Kidney (tissue), 14 donors: ENCODE measurements around the gene ADGRD1. TPM values are rescaled to one million over a fixed set of nuclear protein-coding genes. Genes with fewer than 3 reads are reported as not detected.

ENCODE experiments used
- DNase-seq, 5 donors: peaks; one replicate each; pipeline ENCODE4 v3.0.0-alpha.2; 2013 to 2020
- FAIRE-seq: peaks from 2 replicates; lab custom pipeline; 2012; peaks lifted over from hg19 to GRCh38; lab: Jason Lieb, UNC
- H3K27ac ChIP-seq, 2 donors: one replicate each; pipeline ENCODE4 v1.7.0; 2013; ENCODE audit warnings: low read depth in 2 of 2, low read length in 2 of 2, inconsistent platforms in 1 of 2
- H3K27me3 ChIP-seq: one replicate; pipeline ENCODE4 v1.7.1; 2013; ENCODE audit warnings: low read length, inconsistent platforms; ENCODE audit not compliant: control insufficient read depth, insufficient read depth
- H3K36me3 ChIP-seq, 3 donors: one replicate each; pipeline versions ENCODE4 v1.7.0 to v1.7.1; 2013; ENCODE audit warnings: low read length in 3 of 3, control low read depth in 1 of 3, inconsistent platforms in 1 of 3; ENCODE audit not compliant: insufficient read depth in 3 of 3, control insufficient read depth in 2 of 3
- H3K4me1 ChIP-seq, 3 donors: one replicate each; pipeline versions ENCODE4 v1.7.0 to v1.7.1; 2013; ENCODE audit warnings: low read length in 3 of 3, inconsistent platforms in 1 of 3, low read depth in 1 of 3; ENCODE audit not compliant: control insufficient read depth in 2 of 3, insufficient read depth in 2 of 3
- H3K4me3 ChIP-seq, 3 donors: one replicate each; pipeline versions ENCODE4 v1.7.0 to v1.8.1; 2013; ENCODE audit warnings: low read length in 3 of 3, control low read depth in 1 of 3, inconsistent platforms in 1 of 3
- H3K9ac ChIP-seq, 3 donors: one replicate each; pipeline versions ENCODE4 v1.7.0 to v1.7.1; 2013; ENCODE audit warnings: low read length in 3 of 3, control low read depth in 1 of 3, inconsistent platforms in 1 of 3
- H3K9me3 ChIP-seq, 3 donors: one replicate each; pipeline versions ENCODE4 v1.7.0 to v1.7.1; 2013; ENCODE audit warnings: low read length in 3 of 3, control low read depth in 1 of 3, inconsistent platforms in 1 of 3; ENCODE audit not compliant: control insufficient read depth in 2 of 3, insufficient read depth in 1 of 3
- intact Hi-C: fragments of 100-400 bp; cut with DNase I; formaldehyde crosslinking; loops from one replicate; pipeline ENCODE4 v1.11.1; 2022
- polyA plus RNA-seq: library from polyadenylated mRNA; stranded (reverse); fragments of 350-450 nt; fragmentation: Illumina TruSeq; extraction: RNeasy Lipid Tissue Mini Kit (QIAGEN cat#74804); gene quantifications from one replicate; pipeline ENCODE4 v1.2.3, GENCODE V29; 2014; ENCODE audit warnings: low read depth, low replicate concordance; ENCODE audit not compliant: insufficient read depth
- total RNA-seq: library from RNA; stranded (reverse); fragmentation: NEBNext Ultra II Directional; extraction: Animal tissue kit (Norgen Biotek cat#: 25700); gene quantifications from one replicate; pipeline ENCODE4 v1.2.1, GENCODE V29; 2021
- TF ChIP-seq, protein P1 (sequence below): IDR thresholded peaks from 3 replicates; pipeline ENCODE4 v1.5.1; 2012; ENCODE audit warnings: mild to moderate bottlenecking, moderate library complexity, borderline replicate concordance; ENCODE audit not compliant: insufficient read depth; ENCODE audit errors: extremely low read depth
- donor health status: control.
- donor health status: control.
- donor health status: control.
- donor health status: control.
- donor health status: control.
- donor health status: DM: yes; HTN: yes; CAD: no.
- donor health status: Normal renal cell carcinoma (clear cell type).

ADGRD1 gene
- total and polyA plus RNA-seq, 2 donors from 2014 or later, result 1.7 to 6.7 TPM

DNA sequence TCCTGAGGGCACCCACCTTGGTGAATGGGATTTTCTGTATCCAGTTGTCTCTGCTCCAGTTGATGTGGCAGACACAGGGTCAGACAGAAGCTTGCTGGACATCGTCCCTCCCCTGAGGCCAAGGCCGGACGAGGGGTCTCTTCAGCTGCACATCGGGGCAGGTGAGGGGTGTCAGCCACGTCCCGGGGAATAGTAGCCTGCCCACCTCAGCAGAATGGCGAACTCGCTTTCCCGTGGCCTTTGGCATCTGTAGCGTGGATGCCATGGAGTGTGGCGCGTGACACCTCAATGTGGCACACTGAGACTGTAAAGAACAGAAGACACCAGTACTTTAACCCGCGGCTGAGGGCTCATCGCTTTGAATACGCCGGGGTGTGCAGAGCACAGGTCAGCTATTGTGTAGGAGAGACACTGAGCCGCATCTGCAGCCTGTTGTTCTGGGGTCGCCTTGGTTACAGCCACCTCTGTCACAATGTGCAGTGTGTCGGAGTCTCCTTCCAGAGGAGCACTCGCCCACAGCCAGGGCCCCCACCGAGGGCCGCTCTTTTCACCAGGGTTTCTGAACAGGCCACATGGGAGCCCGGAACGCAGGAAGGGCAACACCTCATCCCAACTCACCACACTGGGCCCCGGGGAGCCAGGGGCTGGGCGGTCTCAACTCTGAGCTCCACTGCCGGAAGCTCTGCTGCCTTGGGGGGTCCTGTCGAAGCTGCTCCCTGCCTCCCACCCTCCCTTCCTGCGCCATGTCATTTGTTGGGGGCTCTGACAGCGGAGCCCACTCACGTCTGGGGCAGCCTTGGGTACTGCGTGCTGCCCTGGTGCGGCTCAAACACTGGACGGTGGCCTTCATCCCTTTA, 77.0 kb downstream of the ADGRD1 start:
- no peak overlapping the region for H3K27ac ChIP-seq
- TF ChIP-seq, protein P1, sequence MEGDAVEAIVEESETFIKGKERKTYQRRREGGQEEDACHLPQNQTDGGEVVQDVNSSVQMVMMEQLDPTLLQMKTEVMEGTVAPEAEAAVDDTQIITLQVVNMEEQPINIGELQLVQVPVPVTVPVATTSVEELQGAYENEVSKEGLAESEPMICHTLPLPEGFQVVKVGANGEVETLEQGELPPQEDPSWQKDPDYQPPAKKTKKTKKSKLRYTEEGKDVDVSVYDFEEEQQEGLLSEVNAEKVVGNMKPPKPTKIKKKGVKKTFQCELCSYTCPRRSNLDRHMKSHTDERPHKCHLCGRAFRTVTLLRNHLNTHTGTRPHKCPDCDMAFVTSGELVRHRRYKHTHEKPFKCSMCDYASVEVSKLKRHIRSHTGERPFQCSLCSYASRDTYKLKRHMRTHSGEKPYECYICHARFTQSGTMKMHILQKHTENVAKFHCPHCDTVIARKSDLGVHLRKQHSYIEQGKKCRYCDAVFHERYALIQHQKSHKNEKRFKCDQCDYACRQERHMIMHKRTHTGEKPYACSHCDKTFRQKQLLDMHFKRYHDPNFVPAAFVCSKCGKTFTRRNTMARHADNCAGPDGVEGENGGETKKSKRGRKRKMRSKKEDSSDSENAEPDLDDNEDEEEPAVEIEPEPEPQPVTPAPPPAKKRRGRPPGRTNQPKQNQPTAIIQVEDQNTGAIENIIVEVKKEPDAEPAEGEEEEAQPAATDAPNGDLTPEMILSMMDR, result no peak
- no peaks in the 10 kb centered on the region for H3K27me3 ChIP-seq
- no peak overlapping the region for H3K9ac ChIP-seq
- H3K36me3 ChIP-seq, result no peaks in the 10 kb centered on the region
- intact Hi-C loops, result no loop called here
- DNase-seq (peak in 3 of 5 donors; percentile 38 to 61 (median 41)), FAIRE-seq (no peak)
- H3K4me1 ChIP-seq, result no peaks in the 10 kb centered on the region
- H3K9me3 ChIP-seq, result no peaks in the 10 kb centered on the region
- no peak overlapping the region for H3K4me3 ChIP-seq

DNA sequence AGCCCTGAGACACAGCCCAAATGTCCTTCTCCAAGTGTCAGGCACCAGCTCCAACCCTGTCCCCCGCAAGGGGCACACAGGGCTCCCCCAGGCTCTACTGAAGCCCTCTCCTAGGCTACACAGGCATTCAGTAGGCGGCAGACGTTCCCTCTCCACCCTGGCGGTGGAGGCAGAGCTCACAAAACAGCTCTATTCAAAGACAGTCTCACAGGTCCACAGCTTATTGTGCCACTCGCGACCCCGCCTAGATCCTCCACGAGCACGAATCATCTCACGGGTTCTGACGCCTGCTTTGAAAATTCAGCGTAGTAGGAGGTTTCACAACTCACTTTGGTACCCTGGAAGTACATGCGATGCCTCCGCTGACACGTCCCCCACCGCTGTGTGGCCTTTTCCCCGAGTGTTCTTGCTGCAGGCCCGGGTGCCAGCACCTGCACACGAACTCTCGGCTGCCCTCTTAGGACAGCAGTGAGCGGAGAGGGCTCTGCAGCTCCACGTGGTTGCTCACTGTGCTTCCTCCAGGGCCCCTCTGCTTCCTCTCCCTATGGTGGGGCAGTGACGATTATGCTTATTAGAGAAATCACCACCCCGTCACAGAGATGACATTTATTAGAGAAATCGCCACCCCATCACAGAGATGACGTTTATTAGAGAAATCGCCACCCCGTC, 78.5 kb downstream of the ADGRD1 start:
- no peaks in the 10 kb centered on the region for H3K4me1 ChIP-seq
- H3K4me3 ChIP-seq, result no peak overlapping the region
- intact Hi-C loops, result no loop called here
- FAIRE-seq, result no peak
- DNase-seq, result no peak
- H3K36me3 ChIP-seq, result no peaks in the 10 kb centered on the region
- TF ChIP-seq, protein P1, result no peak
- H3K27me3 ChIP-seq, result no peaks in the 10 kb centered on the region
- no peak overlapping the region for H3K9ac ChIP-seq
- H3K27ac ChIP-seq, result no peak overlapping the region
- no peaks in the 10 kb centered on the region for H3K9me3 ChIP-seq

DNA sequence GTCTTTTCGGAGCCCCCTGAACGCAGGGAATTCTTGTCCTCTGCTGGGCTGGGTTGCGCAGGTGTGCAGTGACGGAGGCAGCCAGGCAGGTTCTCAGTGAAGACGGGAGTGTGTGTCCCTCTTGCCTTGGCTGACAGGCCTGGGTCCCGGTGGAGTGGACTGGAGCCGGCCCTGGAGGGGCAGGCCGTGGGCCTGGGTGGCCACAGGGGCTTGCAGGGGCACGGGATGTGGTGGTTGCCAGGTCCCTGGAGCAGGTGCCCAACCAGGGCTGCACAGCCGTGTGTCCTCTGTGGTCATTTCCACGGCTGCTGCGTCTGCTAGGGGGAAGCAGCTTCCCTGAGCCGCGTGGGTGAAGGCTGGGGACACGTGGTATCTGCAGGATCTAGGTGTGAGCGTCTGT, 79.8 kb downstream of the ADGRD1 start:
- intact Hi-C loops, result no loop called here
- Histone ChIP-seq H3K4me3 (no peak overlapping the region), H3K4me1 (no peaks in the 10 kb centered on the region), H3K27ac (no peak overlapping the region), H3K36me3 (no peaks in the 10 kb centered on the region), H3K27me3 (no peaks in the 10 kb centered on the region), H3K9me3 (no peaks in the 10 kb centered on the region), H3K9ac (no peak overlapping the region)
- peak in 1 of 5 donors; percentile 64 for DNase-seq
- FAIRE-seq, result no peak
- TF ChIP-seq, protein P1, result no peak
